AG04450 (cell line): Measurements from ENCODE around the gene PHKG1. TPM values are rescaled to one million over a fixed set of nuclear protein-coding genes. Genes with fewer than 3 reads are reported as not detected.
"Not testable (repeated sequence)": the region's sequence is repeated elsewhere in the genome, so short reads cannot be mapped to it uniquely, and the experiment has no call there.

Experiments
- CTCF ChIA-PET: fragments of 300-600, 350-600 bp; formaldehyde crosslinking; extraction: SDS; loops from one replicate; lab custom pipeline; 2022; ENCODE audit warnings: antibody characterized with exemption, inconsistent platforms; lab: Charles Lee
- POLR2A ChIA-PET: fragments of 350-600 bp; formaldehyde crosslinking; extraction: SDS; loops from one replicate; lab custom pipeline; 2021; ENCODE audit warnings: antibody characterized with exemption, inconsistent platforms; lab: Yijun Ruan, JAX
- DNase-seq: peaks from one replicate; pipeline ENCODE4 v3.0.0-alpha.2; 2011; ENCODE audit warnings: low read depth, low spot score
- H3K27ac ChIP-seq: one replicate; pipeline ENCODE4 v1.5.1; 2012; ENCODE audit warnings: low read depth, low read length, control low read depth
- H3K27me3 ChIP-seq: one replicate; pipeline ENCODE4 v1.6.0; 2012; ENCODE audit warnings: low read length; ENCODE audit not compliant: control insufficient read depth, insufficient read depth
- H3K4me3 ChIP-seq: 2 replicates; pipeline ENCODE4 v1.5.1; 2011; ENCODE audit warnings: mild to moderate bottlenecking, low read depth, low read length, control low read depth
- H3K9me3 ChIP-seq: 2 replicates; pipeline ENCODE4 v1.5.1; 2012; ENCODE audit warnings: low read length; ENCODE audit not compliant: control insufficient read depth, insufficient read depth
- CTCF ChIP-seq: IDR thresholded peaks from 2 replicates; pipeline ENCODE4 v1.5.1; 2011; ENCODE audit warnings: low read depth, low read length, control low read depth, inconsistent platforms
- polyA plus RNA-seq: library from polyadenylated mRNA; depleted of rRNA; stranded (reverse); fragments of >200 nt; gene quantifications from 2 replicates; pipeline ENCODE4 v1.2.3, GENCODE V29; 2011

The PHKG1 gene
- polyA plus RNA-seq, 1 experiment, result 0.20 TPM

- Histone ChIP-seq H3K9me3 (no peaks in the 10 kb centered on the region), H3K27ac (no peak overlapping the region), H3K4me3 (no peak overlapping the region), H3K27me3 (no peaks in the 10 kb centered on the region)
- TF ChIP-seq CTCF, result no peak
- DNase-seq, result no peak
- ChIA-PET POLR2A (interaction anchor here (0.7 to 0.9 kb wide), 2 partner anchors 10 to 1324 kb away, joined by 3 read pairs; partner anchors contain the start of gene PHKG1), CTCF (interaction anchor here (1.1 to 2.0 kb wide), 2 partner anchors 9 to 10 kb away, joined by 3 to 23 read pairs; no protein-coding TSS in a partner anchor)
Measured at GRCh38 chr7:56083150-56083785, 9.5 kb downstream of the PHKG1 start.

GRCh38 chr7:56081626-56082340, 11.0 kb downstream of the PHKG1 start:
- Histone ChIP-seq H3K4me3 (no peak overlapping the region), H3K27ac (no peak overlapping the region), H3K9me3 (no peaks in the 10 kb centered on the region), H3K27me3 (no peaks in the 10 kb centered on the region)
- no peak for DNase-seq
- TF ChIP-seq CTCF, result no peak
- ChIA-PET CTCF (interaction anchor here (2.0 kb wide), 1 partner anchor 8 kb away, joined by 23 read pairs; no protein-coding TSS in a partner anchor), POLR2A (no interaction called here)

- H3K27ac ChIP-seq, H3K27me3 ChIP-seq, DNase-seq, H3K9me3 ChIP-seq, H3K4me3 ChIP-seq, POLR2A ChIA-PET: not testable (repeated sequence)
- CTCF ChIA-PET, result interaction anchor here (0.7 to 2.2 kb wide), 4 partner anchors 15 to 439 kb away, joined by 4 to 6 read pairs (median 5); no protein-coding TSS in a partner anchor
Measured at GRCh38 chr7:56080726-56081435, 11.9 kb downstream of the PHKG1 start.

GRCh38 chr7:56079450-56080185, 13.1 kb downstream of the PHKG1 start:
- Histone ChIP-seq H3K9me3 (no peaks in the 10 kb centered on the region), H3K27ac (peak overlapping the region; percentile 31), H3K4me3 (no peak overlapping the region), H3K27me3 (no peaks in the 10 kb centered on the region)
- DNase-seq, result no peak
- peak; percentile 89 for TF ChIP-seq CTCF
- CTCF ChIA-PET, result interaction anchor here (0.5 to 2.5 kb wide), 10 partner anchors 13 to 83 kb away, joined by 4 to 23 read pairs (median 5); partner anchors contain the start of genes PHKG1 and PSPH
- POLR2A ChIA-PET, result interaction anchor here (0.6 to 0.7 kb wide), 2 partner anchors 22 to 27 kb away, joined by 3 to 6 read pairs; partner anchors contain the start of gene CHCHD2

- ChIA-PET POLR2A (no interaction called here), CTCF (interaction anchor here (0.7 to 2.5 kb wide), 5 partner anchors 7 to 74 kb away, joined by 3 to 23 read pairs (median 4); partner anchors contain the start of gene PHKG1)
- no peaks in the 10 kb centered on the region for H3K9me3 ChIP-seq
- TF ChIP-seq CTCF, result no peak
- H3K27ac ChIP-seq, result no peak overlapping the region
- H3K4me3 ChIP-seq, result no peak overlapping the region
- no peak for DNase-seq
- H3K27me3 ChIP-seq, result no peaks in the 10 kb centered on the region
Measured at GRCh38 chr7:56078196-56078595, 14.6 kb downstream of the PHKG1 start.
